Psoas muscle (tissue), 8 donors: ENCODE measurements around the gene TFB1M. TPM values are rescaled to one million over a fixed set of nuclear protein-coding genes. Genes with fewer than 3 reads are reported as not detected.

ENCODE experiments used
- ATAC-seq, 4 donors: fragments of 200-7000 bp; cut with Tn5 transposase; one replicate each; pipeline ENCODE4 v1.9.1; 2020; ENCODE audit warnings: moderate library complexity in 3 of 4, mild to moderate bottlenecking in 2 of 4
- DNase-seq, 2 donors: peaks; one replicate each; pipeline ENCODE4 v3.0.0-alpha.2; 2020
- H3K27ac ChIP-seq: fragments of 200-600 bp; one replicate; pipeline ENCODE4 v1.8.0; 2022
- H3K27me3 ChIP-seq, 3 donors: fragments of 200-600 bp in 1 of 3; one replicate each; pipeline versions ENCODE4 v1.6.1 to v1.8.0; 2013 to 2022; ENCODE audit warnings: low read length in 2 of 3, mild to moderate bottlenecking in 2 of 3, moderate library complexity in 1 of 3; ENCODE audit not compliant: insufficient read depth in 3 of 3
- H3K36me3 ChIP-seq, 2 donors: fragments of 200-600 bp in 1 of 2; one replicate each; pipeline versions ENCODE4 v1.6.1 to v1.8.0; 2013 to 2022; ENCODE audit warnings: low read depth in 1 of 2, mild to moderate bottlenecking in 1 of 2, moderate library complexity in 1 of 2; ENCODE audit not compliant: insufficient read depth in 1 of 2
- H3K4me1 ChIP-seq: fragments of 200-600 bp; one replicate; pipeline ENCODE4 v1.8.0; 2022
- H3K4me3 ChIP-seq: fragments of 200-600 bp; one replicate; pipeline ENCODE4 v1.8.0; 2022; ENCODE audit warnings: mild to moderate bottlenecking
- H3K9me3 ChIP-seq: fragments of 200-600 bp; one replicate; pipeline ENCODE4 v1.8.0; 2022
- CTCF ChIP-seq: fragments of 200-600 bp; IDR thresholded peaks from one replicate; pipeline ENCODE4 v1.8.0; 2022; ENCODE audit warnings: antibody characterized with exemption
- WGBS, 3 donors: extraction: QIAGEN DNeasy Blood & Tissue Kit; methylation state at CpG; one replicate each; pipeline versions ENCODE4 v1.1.6 to v1.1.7; 2013; 5-methylcytosine and 5-hydroxymethylcytosine counted together
- intact Hi-C, 2 donors: fragments of 100-400 bp; cut with DNase I; formaldehyde crosslinking; loops; one replicate each; pipeline versions ENCODE4 v1.11.0 to v1.14.2; 2022
- polyA plus RNA-seq, 3 donors: library from polyadenylated mRNA; stranded (reverse); fragments of 200-250 nt; gene quantifications; one replicate each; pipeline ENCODE4 v1.2.3, GENCODE V29; 2013
- total RNA-seq, 4 donors: library from RNA; stranded (reverse); fragmentation: NEBNext Ultra II Directional in 2 of 4; extraction: Animal tissue kit (Norgen Biotek cat#: 25700) in 2 of 4; gene quantifications; one replicate each; pipeline versions ENCODE4 v1.2.1 to v1.2.4, GENCODE V29; 2021 to 2023
- donor health status: healthy with polysubstance abuse.
- donor health status: DM: no; HTN: no; CAD: no; lungs with moderate emphysema.
- donor health status: Bipolar disorder and iron deficiency.
- donor health status: healthy.
- donor health status: DM: yes; HTN: yes; CAD: no.
- donor health status: DM: no; HTN: no; CAD: no.
- donor health status: DM: no; HTN: no; CAD: no.
- donor health status: DM: yes; HTN: yes; CAD: no.

Gene TFB1M
- total and polyA plus RNA-seq, 7 donors: 7.2 to 25.9 (median 17.8) TPM

DNA sequence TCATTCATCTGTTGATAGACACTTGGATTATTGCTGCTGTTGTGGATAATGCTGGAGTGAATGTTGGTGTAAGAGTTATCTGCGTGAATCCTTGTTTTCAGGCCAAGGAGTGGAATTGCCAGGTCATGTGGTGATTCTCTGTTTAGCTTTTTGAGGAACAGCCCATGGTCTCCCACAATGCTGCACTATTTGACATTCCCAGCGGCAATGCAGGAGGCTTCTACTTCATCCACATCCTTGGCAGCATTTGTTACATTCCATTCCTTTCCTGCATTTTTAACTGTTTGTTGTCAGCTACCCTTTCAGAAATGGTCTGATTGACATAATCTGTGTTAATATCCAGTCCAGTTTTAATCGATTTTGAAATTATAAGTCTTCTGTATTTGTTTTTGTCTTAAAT, 102.2 kb downstream of the TFB1M start:
- no peak for TF ChIP-seq CTCF
- H3K27ac ChIP-seq: no peak overlapping the region
- no peak for DNase-seq
- WGBS, 3 donors: 60 to 70% (median 63%) methylated on average over 3 of the region's 3 CpGs
- no peaks in the 10 kb centered on the region for H3K36me3 ChIP-seq
- no peak overlapping the region for H3K4me3 ChIP-seq
- no peak for ATAC-seq
- no peaks in the 10 kb centered on the region for H3K9me3 ChIP-seq
- H3K4me1 ChIP-seq: no peaks in the 10 kb centered on the region
- intact Hi-C loops: no loop called here
- H3K27me3 ChIP-seq: peaks cover 0 to 2% (median 0%) of the 10 kb centered on the region in 3 donors

DNA sequence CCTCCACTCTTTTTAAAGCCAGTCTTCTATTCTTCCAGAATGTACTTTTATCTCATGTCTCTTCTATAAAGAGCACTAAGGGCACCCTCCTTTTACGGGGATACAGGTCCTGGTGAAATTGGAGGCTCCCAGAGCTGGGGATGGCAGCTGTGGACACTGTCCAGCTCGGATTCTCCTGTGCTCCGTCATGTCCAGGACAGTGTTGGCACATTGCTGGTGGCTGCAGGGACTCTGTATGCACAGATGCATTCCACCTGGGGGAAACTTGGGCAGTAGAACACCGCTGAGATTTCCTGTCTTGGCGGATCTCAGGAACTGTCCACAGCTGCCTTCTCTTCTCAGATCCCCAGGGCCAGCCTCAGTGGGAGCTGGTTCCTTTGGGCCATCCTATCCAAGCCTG, 107.1 kb downstream of the TFB1M start:
- Histone ChIP-seq H3K27ac (no peak overlapping the region), H3K4me3 (no peak overlapping the region), H3K27me3 (no peaks in the 10 kb centered on the region), H3K9me3 (no peaks in the 10 kb centered on the region), H3K4me1 (no peaks in the 10 kb centered on the region), H3K36me3 (no peaks in the 10 kb centered on the region)
- no peak for DNase-seq
- no peak for TF ChIP-seq CTCF
- WGBS, 3 donors: 57 to 61% (median 58%) methylated on average over 5 of the region's 5 CpGs
- intact Hi-C loops: no loop called here
- peak in 2 of 4 donors; percentile 69 to 77 for ATAC-seq

Other genes starting within 250 kb of the TFB1M start
- gene CLDN20, start 50.5 kb downstream of the TFB1M start, total RNA-seq: not detected
- under 1 TPM in 1 of 3 donors, not detected in 2; 0.05 TPM for gene CLDN20, start 50.5 kb downstream of the TFB1M start, polyA plus RNA-seq
- gene NOX3, start 141.4 kb upstream of the TFB1M start, total RNA-seq: not detected
- gene NOX3, start 141.4 kb upstream of the TFB1M start, polyA plus RNA-seq: not detected